NCI-H82 (cell line): ENCODE data around the gene DMRTC2.
A peak's percentile ranks its signal among the peaks of the same experiment; 100 is the strongest.

ENCODE experiments used
- DNase-seq: peaks from one replicate; lab custom pipeline; 2025; lab: John Stamatoyannopoulos, UW

The DMRTC2 gene

DNA sequence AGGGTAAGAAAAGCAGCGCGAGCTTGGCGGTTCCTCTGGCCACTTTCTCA is at the start of gene DMRTC2:
Gene DMRTC2 (plus strand): TSS at position 42 of the 50 bp plus-strand sequence. CDS start 2,387 bp downstream, outside the sequence.
- no peak for DNase-seq

DNA sequence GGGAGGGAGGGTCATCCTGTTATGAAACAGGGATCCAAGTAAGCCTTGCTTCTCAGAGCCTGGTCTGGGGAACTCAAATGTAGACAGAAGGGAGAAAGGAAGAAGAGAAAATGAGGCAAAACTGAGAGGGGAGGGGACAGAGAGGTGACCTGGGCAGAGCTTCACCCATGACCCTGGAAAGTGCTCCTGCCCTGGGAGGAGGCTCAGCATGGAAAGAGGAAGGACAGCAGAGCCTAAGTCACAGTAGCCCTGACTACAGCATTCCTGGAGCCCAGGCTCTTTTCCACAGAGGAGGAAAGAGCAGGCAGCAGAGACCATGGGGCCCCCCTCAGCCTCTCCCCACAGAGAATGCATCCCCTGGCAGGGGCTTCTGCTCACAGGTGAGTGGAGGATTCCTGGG is 48.5 kb upstream of the DMRTC2 start, which contains the start of gene CEACAM3:
Gene CEACAM3 (plus strand): TSS at position 226 of the 400 bp plus-strand sequence. CDS start 91 bp downstream, at position 317.
- DNase-seq: no peak

DNA sequence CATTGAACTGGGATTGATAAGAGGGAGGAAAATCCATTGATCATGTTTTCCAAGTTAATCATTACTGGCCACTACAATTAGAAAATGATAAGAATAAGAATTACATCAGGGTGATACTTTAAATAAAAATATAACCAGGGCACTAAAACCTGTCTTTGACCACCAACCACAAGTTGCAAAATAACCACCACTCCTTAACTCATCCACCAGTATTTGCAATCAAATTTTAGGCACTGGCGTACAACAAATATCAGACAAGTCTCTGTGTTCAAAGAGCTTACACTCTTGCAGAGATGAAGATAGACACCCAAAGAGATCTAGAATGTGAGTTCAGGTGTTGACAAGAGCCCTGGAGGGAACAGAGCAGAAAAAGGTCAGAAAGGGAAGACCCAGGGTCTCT is 47.9 kb upstream of the DMRTC2 start:
- DNase-seq: no peak

DNA sequence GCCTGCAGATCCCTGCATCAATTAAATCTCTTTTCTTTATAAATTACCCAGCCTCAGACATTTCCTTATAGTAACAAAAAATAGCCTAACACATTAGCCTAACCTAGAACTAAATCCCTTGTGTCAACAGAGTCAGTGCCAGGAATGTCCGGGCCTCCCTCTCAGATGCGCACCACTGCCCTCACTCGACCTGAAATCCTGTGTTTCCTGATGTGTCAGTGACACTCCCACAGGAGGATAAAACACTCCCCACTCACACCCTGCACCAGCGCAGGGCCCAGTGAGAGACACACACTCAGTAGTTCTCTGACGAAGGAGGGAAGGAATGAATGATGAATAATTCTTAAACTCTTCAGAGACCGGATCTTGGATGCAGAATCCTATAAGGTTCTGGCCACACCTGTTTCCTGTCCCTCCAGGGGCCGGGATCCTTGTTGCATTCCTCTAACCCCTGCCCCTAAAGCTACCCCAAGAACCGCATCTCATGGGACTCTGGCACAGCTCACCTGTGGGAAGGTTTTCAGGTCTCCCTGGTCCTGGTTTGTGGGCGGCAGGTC is 45.3 kb upstream of the DMRTC2 start:
- DNase-seq: peak; percentile 28

DNA sequence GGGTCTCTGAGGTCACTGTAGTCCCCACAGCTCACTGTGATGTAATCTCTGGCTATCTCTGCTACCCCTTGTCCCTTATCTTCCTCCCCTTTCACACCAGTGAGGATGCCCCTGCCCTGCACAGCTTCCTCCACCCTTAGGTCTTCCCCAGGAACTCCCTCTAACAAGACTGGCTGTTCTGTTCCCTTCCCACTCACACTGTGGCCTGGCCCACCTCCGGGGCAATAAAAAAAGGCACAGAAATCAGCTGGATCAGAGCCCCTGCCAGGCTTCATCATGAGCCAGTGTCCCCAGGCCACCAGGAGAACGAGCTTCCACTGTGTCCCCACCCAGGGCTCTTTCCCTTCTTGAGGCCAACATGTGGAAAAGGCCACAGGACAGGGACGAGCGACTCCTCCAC is 43.8 kb upstream of the DMRTC2 start:
- no peak for DNase-seq

DNA sequence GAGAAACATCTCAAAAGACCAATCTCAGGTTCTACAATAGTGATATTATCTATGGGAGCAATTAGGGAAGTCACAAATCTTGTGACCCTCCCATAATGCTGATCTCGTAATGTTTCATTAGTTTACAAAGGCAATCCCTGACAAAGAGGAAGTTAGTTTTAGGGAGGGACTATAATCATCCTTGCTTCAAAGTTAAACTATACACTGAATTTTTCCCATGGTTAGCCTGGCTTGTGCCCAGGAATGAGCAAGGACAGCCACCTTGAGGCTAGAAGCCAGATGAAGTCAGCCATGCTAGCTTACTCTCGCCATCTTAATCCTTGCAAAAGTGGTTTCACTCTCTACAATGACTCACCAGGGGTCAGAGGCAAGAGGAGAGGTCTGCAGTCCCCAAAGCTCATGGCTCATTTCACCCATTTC is 43.0 kb upstream of the DMRTC2 start:
- no peak for DNase-seq

DNA sequence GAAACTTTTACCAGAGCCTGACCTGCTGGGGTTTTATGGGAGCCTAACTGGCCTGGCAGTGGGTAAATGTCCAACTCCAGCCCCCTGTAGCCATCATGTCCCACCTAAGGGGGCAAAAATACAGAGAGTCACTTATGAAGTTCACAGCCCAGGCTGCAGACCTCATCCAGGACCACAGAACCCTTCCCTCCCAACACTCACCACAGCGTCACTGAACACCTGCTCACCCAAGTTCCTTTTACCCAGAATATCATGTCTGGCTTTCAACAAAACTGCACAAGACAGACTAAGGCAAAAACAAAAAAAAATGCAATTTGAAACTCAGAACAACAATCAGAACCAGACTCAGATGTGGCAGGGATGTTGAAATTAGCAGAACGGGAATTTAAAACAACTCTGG is 42.1 kb upstream of the DMRTC2 start:
- no peak for DNase-seq

DNA sequence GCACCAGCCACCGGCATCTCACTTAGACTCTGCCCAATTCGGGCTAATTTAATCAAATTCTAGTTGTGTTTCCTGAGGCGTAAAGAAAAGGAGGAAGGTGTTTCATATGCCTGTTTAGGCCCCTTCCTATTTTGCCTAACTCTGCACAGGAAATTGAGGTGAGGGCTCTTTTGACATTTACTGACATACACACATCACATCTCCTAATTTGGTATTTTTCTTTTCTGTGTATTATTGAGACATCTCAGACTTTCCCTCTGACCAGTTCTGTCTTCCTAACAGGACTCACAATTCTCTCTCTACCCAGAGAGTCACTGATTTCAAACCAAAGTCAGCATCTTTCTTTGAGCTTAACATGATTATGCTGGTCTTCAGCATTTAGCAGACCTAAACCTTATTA is 40.5 kb upstream of the DMRTC2 start:
- DNase-seq: no peak

DNA sequence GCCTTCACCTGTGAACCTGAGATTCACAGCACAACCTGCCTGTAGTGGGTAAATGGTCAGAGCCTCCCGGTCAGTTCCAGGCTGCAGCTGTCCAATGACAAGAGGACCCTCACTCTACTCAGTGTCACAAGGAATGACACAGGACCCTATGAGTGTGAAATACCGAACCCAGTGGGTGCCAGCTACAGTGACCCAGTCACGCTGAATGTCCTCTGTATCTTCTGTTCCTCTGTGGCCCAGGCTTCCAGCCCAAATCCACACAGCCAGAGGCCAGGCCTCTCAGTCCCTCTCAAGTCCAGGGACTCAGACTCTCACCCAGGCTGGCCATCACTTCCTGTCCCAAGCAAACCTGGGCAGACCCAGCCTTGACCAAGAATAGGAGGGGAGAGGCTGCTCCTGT is 37.7 kb upstream of the DMRTC2 start:
- DNase-seq: no peak

DNA sequence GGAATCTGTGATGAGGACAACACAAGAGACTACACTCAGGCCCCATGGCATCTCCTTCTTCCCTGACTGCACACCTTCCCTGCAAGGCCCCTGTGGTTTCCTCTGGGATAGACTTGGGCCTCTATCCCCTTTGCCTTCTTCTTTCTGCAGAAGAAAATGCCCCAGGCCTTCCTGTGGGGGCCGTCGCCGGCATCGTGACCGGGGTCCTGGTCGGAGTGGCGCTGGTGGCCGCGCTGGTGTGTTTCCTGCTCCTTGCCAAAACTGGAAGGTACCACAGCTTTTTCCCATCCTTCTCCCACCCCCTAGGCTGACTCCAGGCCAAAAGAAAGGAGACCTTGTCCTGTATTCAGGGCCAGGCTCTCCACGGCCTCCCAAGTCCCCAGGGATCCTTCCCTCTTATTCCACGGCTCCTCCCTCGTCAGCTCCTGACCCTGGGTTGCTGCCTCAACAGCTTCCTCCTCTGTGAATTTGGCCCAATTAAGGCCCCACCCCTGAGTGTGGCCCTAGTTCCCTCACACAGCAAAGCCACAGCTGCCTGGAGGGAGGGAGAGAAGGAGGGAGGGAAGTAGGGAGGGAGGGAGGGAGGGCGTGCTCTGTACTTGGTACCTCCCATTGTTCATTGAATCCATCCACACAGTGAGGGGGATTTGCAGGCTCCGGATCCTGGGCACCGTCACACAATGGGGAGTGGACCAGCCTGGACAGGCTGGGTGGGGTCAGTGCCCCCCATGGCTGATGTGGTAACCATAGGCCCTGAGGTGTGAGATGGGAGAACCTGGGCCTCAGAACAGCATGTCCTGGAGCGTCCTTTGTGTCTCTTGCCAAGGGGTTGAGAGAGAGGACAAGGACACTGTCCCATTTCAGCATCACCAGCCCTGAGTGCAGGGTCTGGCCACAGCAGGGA is 35.9 kb upstream of the DMRTC2 start:
- no peak for DNase-seq

DNA sequence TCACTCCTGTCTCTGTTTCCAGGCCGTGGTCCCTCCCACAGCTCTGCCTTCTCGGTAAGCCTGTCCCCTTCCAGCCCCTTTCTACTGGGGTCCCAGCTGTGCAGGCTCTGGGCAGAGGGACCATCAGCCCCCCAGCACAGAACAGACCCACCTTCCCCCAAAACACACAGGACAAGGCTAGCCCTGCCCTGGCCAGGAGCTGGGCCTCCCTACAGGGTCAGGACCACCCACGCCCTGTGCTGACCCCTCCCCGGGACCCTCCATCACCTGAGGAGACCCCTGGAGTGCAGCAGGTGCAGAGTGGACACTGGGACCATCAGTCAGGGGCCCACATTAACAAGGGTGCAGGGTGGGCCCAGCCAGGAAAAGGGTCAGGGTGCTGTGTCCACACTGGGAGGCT is 34.5 kb upstream of the DMRTC2 start:
- DNase-seq: no peak

DNA sequence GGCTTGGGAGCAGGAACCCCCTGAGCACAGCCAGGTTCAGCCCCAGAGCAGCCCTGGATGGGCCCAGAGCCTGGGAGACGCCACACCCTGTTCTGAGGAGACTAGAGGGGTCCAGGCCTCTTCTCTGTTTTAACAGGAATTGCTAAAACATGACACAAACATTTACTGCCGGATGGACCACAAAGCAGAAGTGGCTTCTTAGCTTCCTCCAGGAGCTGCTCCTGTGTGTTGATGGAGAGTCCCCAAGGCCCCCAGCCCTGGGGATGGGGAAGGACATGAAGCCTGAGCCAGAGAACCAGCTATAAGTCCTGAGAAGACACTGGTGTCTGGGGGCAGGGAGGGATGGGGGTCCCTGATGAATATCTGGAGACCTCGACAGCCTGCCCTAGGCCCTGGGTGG is 33.8 kb upstream of the DMRTC2 start:
- no peak for DNase-seq

DNA sequence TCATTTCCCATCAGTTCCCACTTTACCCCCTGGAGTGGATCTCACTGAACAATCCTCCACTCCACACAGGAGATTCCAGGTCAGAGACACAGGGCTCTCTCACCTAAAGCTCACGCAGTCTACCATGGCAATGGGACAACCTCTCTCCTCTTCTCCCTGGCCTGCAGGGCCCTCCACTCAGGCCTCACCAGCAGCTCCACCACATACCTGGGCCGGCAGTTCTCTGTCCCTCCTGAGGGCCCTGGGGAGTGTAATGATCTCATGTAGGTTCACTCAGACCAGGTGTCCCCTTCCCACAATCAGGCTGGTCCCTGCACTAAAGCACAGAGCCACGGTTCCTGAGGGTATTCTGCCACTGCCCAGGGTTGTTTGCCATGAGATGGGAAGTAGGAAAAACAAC is 32.9 kb upstream of the DMRTC2 start:
- DNase-seq: no peak

DNA sequence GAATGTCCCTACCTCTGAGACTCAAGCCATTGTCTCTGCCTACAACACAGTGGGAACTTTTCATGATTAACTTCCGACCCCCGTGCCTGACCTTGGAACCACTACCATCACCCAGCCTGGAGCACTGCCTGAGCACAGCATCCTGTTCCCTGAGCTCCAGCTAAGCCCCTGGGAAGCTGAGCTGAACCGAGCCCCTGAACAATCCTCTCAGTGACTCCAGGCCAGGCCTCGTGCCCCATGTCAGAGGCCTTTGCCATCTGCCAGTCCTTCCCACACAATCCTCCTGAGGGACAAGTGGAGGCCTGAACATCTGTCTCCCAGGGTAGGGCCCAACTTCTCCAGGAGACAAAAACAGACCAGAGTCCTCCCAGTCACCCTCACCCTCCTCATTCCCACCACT is 30.9 kb upstream of the DMRTC2 start:
- peak; percentile 34 for DNase-seq

DNA sequence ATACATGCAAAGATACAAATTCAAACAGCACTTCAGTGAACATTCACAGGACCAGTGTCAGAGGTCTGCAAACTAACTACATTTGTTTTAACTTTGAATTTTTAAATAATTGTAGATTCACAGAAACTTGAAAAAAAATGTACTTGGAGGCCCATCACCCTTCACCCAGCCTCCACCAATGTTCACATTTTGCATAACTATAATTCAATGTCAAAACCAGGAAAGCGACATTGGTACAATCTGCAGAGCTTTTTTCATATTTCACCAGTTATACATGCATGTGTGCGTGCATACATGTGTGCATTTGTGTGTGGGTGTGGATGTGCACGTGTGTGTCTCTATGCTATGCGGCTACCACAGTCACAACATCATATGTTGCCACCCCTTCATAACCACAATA is 29.5 kb upstream of the DMRTC2 start:
- no peak for DNase-seq

DNA sequence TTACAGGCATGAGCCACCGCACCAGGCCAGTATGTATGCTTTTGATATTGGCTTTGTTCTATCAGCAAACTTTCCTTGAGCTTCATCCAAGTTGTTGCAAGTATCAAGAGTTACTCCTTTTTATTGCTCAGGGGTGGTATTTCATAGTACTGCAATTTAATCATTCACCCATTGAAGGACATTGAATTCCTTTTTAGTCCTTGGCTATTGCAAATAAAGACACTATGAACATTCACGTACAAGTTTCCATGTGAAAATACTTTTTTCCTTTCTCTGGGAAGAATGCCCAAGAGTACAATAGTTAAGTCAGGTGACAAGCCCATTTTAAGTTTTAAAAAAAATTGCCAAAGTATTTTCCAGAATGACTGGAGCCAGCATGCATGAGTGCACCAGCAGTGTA is 28.1 kb upstream of the DMRTC2 start:
- no peak for DNase-seq

DNA sequence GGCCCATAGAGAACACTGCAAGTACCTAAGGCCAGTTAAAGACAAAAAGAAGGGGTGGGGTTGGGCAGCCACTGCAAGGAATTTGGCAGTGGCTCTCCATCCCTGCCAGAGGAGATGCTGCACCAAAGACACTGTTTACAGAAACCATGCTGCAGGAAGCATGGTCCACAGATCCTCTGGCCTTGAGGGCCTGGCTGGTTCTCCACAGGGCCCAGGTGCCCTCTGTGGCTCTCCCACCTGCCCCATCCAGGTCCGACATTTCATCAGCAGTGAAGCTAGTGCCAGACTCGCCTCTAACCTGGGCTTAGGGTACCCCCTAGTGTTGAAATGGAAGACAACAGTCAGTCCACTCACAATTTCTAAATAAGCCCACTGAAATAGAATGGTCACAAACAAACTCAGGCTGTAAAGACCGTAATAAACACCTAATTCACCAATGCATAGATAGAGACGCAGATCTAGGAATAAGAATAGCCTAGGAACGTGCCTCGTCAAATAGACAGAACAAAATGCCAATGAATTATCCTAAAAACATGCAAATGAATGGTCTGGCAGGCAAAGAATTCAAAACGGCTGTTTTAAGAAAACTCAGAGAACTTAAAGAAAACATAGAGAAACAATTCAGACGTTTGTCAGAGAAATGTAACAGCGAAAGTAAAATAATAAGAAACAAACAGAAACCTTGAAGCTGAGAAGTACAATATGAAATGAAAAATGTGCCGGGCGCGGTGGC is 23.7 kb upstream of the DMRTC2 start:
- DNase-seq: peak; percentile 79

DNA sequence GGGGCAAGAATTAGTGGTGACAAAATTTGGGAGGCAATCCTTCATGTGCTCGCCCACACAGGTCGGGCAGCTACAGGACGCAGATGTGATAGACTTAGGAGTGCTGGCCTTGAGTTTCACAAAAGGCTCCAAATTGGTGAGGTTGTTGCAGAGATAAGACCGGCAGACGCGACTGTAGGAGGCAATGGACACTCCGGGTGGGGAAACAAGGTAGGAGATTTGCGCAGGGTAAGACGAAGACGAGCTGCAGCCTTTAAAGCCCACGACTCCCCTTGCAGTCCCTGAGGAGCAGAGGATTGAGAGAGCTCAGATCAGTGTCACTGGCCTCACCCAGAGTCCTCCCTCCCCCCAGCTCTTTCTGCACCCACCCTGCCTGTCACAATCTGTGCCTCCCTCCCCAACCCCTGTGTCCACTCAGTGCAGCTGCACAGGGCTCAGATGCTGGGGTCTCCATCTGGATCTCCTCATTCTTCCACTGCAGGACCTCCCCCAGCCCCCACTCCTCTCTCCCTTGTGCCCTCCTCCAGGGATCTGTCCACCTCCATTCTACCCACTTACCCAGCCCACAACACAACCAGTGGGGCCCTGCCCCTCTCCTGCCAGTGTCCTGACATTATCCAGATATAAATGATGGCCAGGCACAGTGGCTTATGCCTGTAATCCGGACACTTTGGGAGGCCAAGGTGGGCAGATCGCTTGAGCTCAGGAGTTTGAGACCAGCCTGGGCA is 6.7 kb upstream of the DMRTC2 start:
- DNase-seq: no peak

DNA sequence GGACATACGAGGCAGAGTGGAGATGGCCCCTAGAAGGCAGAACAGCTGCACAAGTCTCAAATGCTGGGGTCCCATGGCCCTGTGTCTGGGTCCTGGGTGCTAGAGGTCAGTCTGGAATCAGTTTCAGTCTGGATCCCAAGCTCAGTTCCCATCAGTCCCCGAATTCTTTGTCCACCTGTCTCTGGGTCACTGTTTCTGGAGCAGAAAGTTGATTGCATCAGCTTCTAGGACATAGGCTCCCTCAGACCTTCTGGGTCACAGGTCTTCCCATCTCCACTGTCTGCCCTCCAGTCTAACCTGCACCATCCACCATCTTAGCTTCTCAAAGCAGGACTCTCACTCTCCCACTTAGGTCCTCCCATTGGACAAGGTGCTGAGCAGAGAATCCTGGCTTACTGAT is 5.6 kb upstream of the DMRTC2 start:
- no peak for DNase-seq

DNA sequence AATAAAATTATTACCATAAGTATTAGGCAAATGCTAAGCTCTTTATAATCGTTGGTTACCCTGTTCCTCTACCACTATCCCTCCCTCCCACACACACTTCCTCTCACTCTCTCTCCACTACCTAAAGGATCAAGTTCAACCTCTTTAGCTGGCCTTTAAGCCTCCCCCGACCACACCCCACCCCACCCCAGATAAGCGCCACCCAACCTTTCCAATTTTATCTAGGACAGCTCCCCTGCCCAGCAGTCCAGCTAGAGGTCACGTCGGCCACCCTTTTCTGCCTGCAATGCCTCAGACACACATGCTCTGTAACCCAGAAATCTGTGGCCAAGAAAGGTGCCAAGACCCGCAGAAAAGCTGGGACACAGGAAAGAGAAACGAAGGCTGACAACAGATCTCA is 1.5 kb upstream of the DMRTC2 start:
- no peak for DNase-seq

DNA sequence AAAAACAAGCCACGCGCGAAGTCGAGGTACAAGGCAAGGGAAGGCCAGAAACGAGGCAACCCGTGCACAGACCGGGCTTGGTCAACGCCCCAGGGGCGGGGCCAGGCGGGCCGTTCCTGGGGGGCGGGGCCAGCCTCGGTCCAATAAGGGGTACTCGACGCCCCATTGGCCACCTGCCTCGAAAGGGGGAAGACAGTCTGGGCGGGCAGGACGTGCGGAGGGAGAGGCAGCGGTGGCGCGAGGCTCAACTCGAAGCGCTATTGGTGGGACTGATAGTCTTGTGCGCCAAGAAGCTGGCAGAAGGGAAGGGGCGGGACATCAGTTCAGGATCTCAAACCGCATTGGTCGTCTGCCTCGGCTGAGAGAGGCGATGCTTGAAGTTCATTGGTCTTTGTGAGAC is 241 bp upstream of the DMRTC2 start, which contains the start of gene LYPD4:
Gene LYPD4 (minus strand): TSS at position 83 of the 400 bp plus-strand sequence. CDS start 5,398 bp downstream, outside the sequence.
- DNase-seq: peak; percentile 42

DNA sequence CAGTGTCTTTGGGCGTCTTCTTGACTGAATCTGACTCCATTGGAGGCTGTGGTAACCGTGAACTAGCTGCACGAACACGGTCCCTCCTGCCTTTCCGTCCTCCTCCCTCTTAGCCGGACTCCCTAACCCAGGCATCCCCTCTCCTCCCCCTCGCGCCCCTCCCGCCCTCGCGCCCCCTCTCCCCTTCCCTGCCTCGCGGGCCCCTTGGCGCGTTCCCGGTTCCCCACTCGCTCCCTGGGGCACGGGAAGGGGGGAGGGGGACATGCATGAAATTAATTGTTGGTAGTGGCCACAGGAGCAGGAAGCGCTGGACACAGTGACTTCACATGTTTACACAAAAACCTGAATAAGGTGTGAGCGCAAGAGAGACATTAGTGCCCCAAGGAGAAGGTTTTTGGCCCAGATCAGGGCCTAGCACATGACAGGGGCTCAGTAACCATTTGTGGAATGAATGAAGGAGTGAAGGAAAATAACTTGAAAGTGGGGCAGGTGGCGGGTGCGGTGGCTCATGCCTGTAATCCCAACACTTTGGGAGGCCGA is 279 bp downstream of the DMRTC2 start:
- no peak for DNase-seq
